B cell (primary cell): Measurements from ENCODE around the gene ZFAND4. TPM values are rescaled to one million over a fixed set of nuclear protein-coding genes. Genes with fewer than 3 reads are reported as not detected.

Experiments
- ATAC-seq: fragments of 200-7000 bp; cut with Tn5 transposase; one replicate; pipeline ENCODE4 v1.10.0; 2021; ENCODE audit warnings: low read depth, mild to moderate bottlenecking, moderate number of reproducible peaks, moderate library complexity
- CTCF ChIA-PET: fragments of 350-600 bp; sonication (Branson Sonifier 250); formaldehyde crosslinking; loops from one replicate; lab custom pipeline; 2021; ENCODE audit warnings: antibody characterized with exemption, inconsistent platforms; lab: Charles Lee
- POLR2A ChIA-PET: fragments of 350-600 bp; sonication (Branson Sonifier 250); formaldehyde crosslinking; loops from one replicate; lab custom pipeline; 2021; ENCODE audit warnings: antibody characterized with exemption; lab: Charles Lee
- DNase-seq: peaks from one replicate; pipeline ENCODE4 v3.0.0; 2013
- H2AFZ ChIP-seq: 2 replicates; pipeline ENCODE4 v1.6.1; 2012; ENCODE audit warnings: mild to moderate bottlenecking, low read depth, low read length; ENCODE audit not compliant: insufficient read depth, poor library complexity, severe bottlenecking
- H3K27ac ChIP-seq, 2 donors: 1 replicate in 1 of 2; 2 replicates in 1 of 2; pipeline ENCODE4 v1.5.1; 2012 to 2013; ENCODE audit warnings: low read length in 2 of 2, mild to moderate bottlenecking in 2 of 2, moderate library complexity in 1 of 2
- H3K27me3 ChIP-seq, 4 experiments: fragments of 200-600 bp in 1 of 4; sonication (generic) in 1 of 4; replicated peaks in 1 of 4; 1 replicate in 2 of 4; 2 replicates in 2 of 4; pipeline versions ENCODE4 v1.6.1 to v1.7.0; 2013 to 2016; ENCODE audit warnings: low read length in 3 of 4, mild to moderate bottlenecking in 2 of 4, mixed read lengths in 1 of 4, moderate library complexity in 1 of 4; ENCODE audit not compliant: insufficient read depth in 4 of 4, control insufficient read depth in 3 of 4; ENCODE audit errors: control extremely low read depth in 1 of 4
- H3K36me3 ChIP-seq, 2 experiments: replicated peaks in 1 of 2; 1 replicate in 1 of 2; 2 replicates in 1 of 2; pipeline versions ENCODE4 v1.6.1 to v1.7.1; 2013; ENCODE audit warnings: low read length in 1 of 2; ENCODE audit not compliant: insufficient read depth in 2 of 2, control insufficient read depth in 1 of 2; ENCODE audit errors: control extremely low read depth in 1 of 2, extremely low read depth in 1 of 2
- H3K4me1 ChIP-seq, 2 donors: fragments of 200-600 bp in 1 of 2; sonication (generic) in 1 of 2; 1 replicate in 1 of 2; 2 replicates in 1 of 2; pipeline versions ENCODE4 v1.5.1 to v1.6.1; 2013 to 2017; ENCODE audit warnings: low read length in 2 of 2; ENCODE audit not compliant: control insufficient read depth in 2 of 2, insufficient read depth in 2 of 2
- H3K4me2 ChIP-seq: replicated peaks from 2 replicates; pipeline ENCODE3; 2012; ENCODE audit warnings: mild to moderate bottlenecking, low read depth, low read length; ENCODE audit not compliant: poor library complexity, severe bottlenecking
- H3K4me3 ChIP-seq, 5 experiments: fragments of 200-600 bp in 1 of 5; sonication (generic) in 1 of 5; 1 replicate in 3 of 5; 2 replicates in 2 of 5; pipeline versions ENCODE4 v1.5.1 to v1.7.0; 2011 to 2016; ENCODE audit warnings: low read length in 4 of 5, mild to moderate bottlenecking in 4 of 5, low read depth in 2 of 5, control low read depth in 1 of 5, moderate library complexity in 1 of 5; ENCODE audit not compliant: insufficient read depth in 1 of 5; ENCODE audit errors: control extremely low read depth in 1 of 5, extremely low read depth in 1 of 5
- H3K79me2 ChIP-seq: fragments of 200-600 bp; sonication (generic); one replicate; pipeline ENCODE4 v1.6.0; 2016; ENCODE audit warnings: low read length; ENCODE audit not compliant: control insufficient read depth, insufficient read depth
- H3K9ac ChIP-seq: fragments of 200-600 bp; sonication (generic); 2 replicates; pipeline ENCODE4 v1.6.1; 2017; ENCODE audit warnings: mild to moderate bottlenecking, low read length, moderate library complexity
- H3K9me3 ChIP-seq, 3 donors: one replicate each; pipeline versions ENCODE4 v1.6.1 to v1.7.1; 2013; ENCODE audit warnings: low read length in 2 of 3; ENCODE audit not compliant: control insufficient read depth in 2 of 3, insufficient read depth in 1 of 3; ENCODE audit errors: control extremely low read depth in 1 of 3
- H4K20me1 ChIP-seq: 2 replicates; pipeline ENCODE4 v1.6.0; 2012; ENCODE audit warnings: mild to moderate bottlenecking, low read length; ENCODE audit not compliant: insufficient read depth, control insufficient read depth, poor library complexity, severe bottlenecking
- H3K27ac Mint-ChIP-seq: one replicate; pipeline ENCODE4 v1.8.0; 2021; ENCODE audit warnings: mixed read lengths
- H3K27me3 Mint-ChIP-seq: one replicate; pipeline ENCODE4 v1.8.0; 2021; ENCODE audit warnings: mixed read lengths
- H3K4me1 Mint-ChIP-seq: one replicate; pipeline ENCODE4 v1.8.0; 2021; ENCODE audit warnings: mixed read lengths
- H3K4me3 Mint-ChIP-seq: one replicate; pipeline ENCODE4 v1.8.0; 2021; ENCODE audit warnings: mixed read lengths
- H3K9me3 Mint-ChIP-seq: one replicate; pipeline ENCODE4 v1.8.0; 2022; ENCODE audit warnings: mixed read lengths; ENCODE audit not compliant: insufficient read depth
- EZH2 ChIP-seq: IDR thresholded peaks from 2 replicates; pipeline ENCODE4 v1.6.1; 2012; ENCODE audit warnings: borderline replicate concordance, low read depth, mild to moderate bottlenecking, moderate library complexity, low read length; ENCODE audit not compliant: insufficient read depth, poor library complexity, severe bottlenecking
- WGBS: methylation state at CpG from one replicate; pipeline ENCODE4 v1.1.5; 2013; ENCODE audit warnings: missing lambda C conversion rate; ENCODE audit not compliant: insufficient coverage; 5-methylcytosine and 5-hydroxymethylcytosine counted together
- intact Hi-C: fragments of 100-400 bp; cut with micrococcal nuclease; formaldehyde crosslinking; loops from one replicate; pipeline ENCODE4 v1.10.0; 2022
- polyA plus RNA-seq: library from polyadenylated mRNA; depleted of rRNA; stranded (reverse); fragments of >200 nt; gene quantifications from 2 replicates; pipeline ENCODE4 v1.2.3, GENCODE V29; 2012
- total RNA-seq, 2 donors: library from RNA; stranded (reverse); fragments of 120-200 nt in 1 of 2; gene quantifications; 1 replicate in 1 of 2; 2 replicates in 1 of 2; pipeline versions ENCODE4 v1.2.3 to v1.2.4, GENCODE V29; 2013 to 2022
- TF ChIP-seq, protein P1 (sequence below): fragments of 200-600 bp; IDR thresholded peaks from one replicate; pipeline ENCODE4 v1.8.0; 2022; ENCODE audit warnings: antibody characterized with exemption, mild to moderate bottlenecking

Gene ZFAND4
- total and polyA plus RNA-seq, 2 donors (not counting 1 experiment from before 2014, with no cell fraction given), result 7.9 to 23.4 TPM

DNA sequence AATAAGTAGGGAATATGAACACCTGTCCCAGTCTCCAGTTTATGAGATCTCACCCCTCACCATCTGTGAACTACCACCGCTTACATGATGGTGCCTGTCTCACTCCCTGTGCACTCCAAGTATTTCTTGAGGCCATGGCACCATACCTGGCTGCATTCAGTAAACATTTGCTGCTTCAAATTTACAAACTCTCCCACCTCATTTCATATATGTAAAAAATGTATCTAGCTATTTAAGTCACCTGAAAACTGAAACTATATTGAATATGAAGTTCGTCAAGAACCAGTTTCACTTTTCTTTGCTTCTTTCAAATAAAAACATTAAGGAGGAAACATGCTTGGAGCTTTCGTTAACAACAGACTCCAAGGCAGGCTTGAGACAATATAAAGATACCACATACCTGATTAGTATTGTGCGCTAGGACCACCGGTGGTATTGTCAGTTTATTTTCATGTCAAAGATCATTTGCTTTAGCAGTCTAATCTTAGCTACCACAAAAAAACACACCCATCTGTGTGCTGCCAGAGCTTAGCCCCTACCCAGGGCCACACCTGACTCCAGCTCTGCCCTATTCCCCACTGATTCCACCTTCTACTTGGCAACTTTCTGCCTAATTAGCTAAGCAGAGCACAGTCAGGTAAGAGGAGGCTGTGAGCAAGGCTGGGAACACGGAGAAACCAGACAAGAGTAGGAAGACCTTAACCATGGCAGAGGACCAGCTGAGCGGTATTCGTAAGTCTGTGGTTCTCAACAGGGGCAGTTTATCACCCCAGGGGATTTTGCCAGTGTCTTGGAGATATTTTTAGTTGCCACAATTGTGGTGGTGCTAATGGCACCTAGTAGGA lies 92.0 kb downstream of the ZFAND4 start:
- peak overlapping the region; percentile 92 to 93 for H3K27ac ChIP-seq
- ATAC-seq (peak; percentile 79), DNase-seq (peak; percentile 65)
- H4K20me1 ChIP-seq, result peaks cover 10% of the 10 kb centered on the region
- Mint-ChIP-seq H3K9me3 (peaks cover 8% of the 10 kb centered on the region), H3K27ac (peak overlapping the region; percentile 95), H3K27me3 (no peaks in the 10 kb centered on the region), H3K4me3 (peak overlapping the region; percentile 95), H3K4me1 (peaks cover 50% of the 10 kb centered on the region)
- H3K4me3 ChIP-seq, result peak overlapping the region; percentile 40 to 79 (median 59)
- peaks cover 0 to 9% (median 0%) of the 10 kb centered on the region in 3 donors for H3K9me3 ChIP-seq
- intact Hi-C loops, result loop anchor here (1.0 kb wide), 2 partner anchors 14 to 92 kb away; partner anchors contain the start of gene ZFAND4
- H3K4me1 ChIP-seq, result peaks cover 19 to 36% of the 10 kb centered on the region in 2 donors
- CTCF ChIA-PET, result interaction anchor here (0.5 to 2.3 kb wide), 6 partner anchors 9 to 156 kb away, joined by 3 to 13 read pairs (median 4); no protein-coding TSS in a partner anchor
- H3K36me3 ChIP-seq, result peaks cover 0 to 5% of the 10 kb centered on the region in 2 experiments
- TF ChIP-seq, protein P1, sequence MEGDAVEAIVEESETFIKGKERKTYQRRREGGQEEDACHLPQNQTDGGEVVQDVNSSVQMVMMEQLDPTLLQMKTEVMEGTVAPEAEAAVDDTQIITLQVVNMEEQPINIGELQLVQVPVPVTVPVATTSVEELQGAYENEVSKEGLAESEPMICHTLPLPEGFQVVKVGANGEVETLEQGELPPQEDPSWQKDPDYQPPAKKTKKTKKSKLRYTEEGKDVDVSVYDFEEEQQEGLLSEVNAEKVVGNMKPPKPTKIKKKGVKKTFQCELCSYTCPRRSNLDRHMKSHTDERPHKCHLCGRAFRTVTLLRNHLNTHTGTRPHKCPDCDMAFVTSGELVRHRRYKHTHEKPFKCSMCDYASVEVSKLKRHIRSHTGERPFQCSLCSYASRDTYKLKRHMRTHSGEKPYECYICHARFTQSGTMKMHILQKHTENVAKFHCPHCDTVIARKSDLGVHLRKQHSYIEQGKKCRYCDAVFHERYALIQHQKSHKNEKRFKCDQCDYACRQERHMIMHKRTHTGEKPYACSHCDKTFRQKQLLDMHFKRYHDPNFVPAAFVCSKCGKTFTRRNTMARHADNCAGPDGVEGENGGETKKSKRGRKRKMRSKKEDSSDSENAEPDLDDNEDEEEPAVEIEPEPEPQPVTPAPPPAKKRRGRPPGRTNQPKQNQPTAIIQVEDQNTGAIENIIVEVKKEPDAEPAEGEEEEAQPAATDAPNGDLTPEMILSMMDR, result no peak
- no peak for TF ChIP-seq EZH2
- WGBS, result 5% methylated on average over 4 of the region's 8 CpGs
- H3K27me3 ChIP-seq, result no peaks in the 10 kb centered on the region
- peak overlapping the region; percentile 91 for H3K4me2 ChIP-seq
- H3K79me2 ChIP-seq, result peaks cover 33% of the 10 kb centered on the region
- POLR2A ChIA-PET, result interaction anchor here (0.6 to 1.1 kb wide), 3 partner anchors 12 to 116 kb away, joined by 4 to 7 read pairs (median 7); no protein-coding TSS in a partner anchor
- peak overlapping the region; percentile 74 for H3K9ac ChIP-seq
- peak overlapping the region; percentile 70 for H2AFZ ChIP-seq
